Transverse colon (tissue), 4 donors: ENCODE results near the gene ZNF594. TPM values are rescaled to one million over a fixed set of nuclear protein-coding genes. Genes with fewer than 3 reads are reported as not detected.

Experiments used
- DNase-seq: peaks from one replicate; pipeline ENCODE4 v3.0.0-alpha.2; 2019
- H3K27ac ChIP-seq, 4 donors: fragments of 200-600 bp; sonication (generic); 2 replicates each; pipeline ENCODE4 v1.5.1; 2016 to 2018; ENCODE audit warnings: inconsistent platforms in 4 of 4
- H3K27me3 ChIP-seq: fragments of 200-600 bp; sonication (generic); 2 replicates; pipeline ENCODE4 v1.5.1; 2017; ENCODE audit warnings: inconsistent platforms
- H3K36me3 ChIP-seq, 4 donors: fragments of 200-600 bp; sonication (generic); 2 replicates each; pipeline ENCODE4 v1.5.1; 2017 to 2019; ENCODE audit warnings: inconsistent platforms in 4 of 4
- H3K4me1 ChIP-seq, 4 donors: fragments of 200-600 bp; sonication (generic); 2 replicates each; pipeline ENCODE4 v1.5.1; 2017 to 2020; ENCODE audit warnings: inconsistent platforms in 4 of 4
- H3K4me3 ChIP-seq, 4 donors: fragments of 200-600 bp; sonication (generic); 1 replicate in 1 of 4; 2 replicates in 3 of 4; pipeline versions ENCODE4 v1.5.1 to v1.6.1; 2017 to 2019; ENCODE audit warnings: inconsistent platforms in 4 of 4
- H3K9me3 ChIP-seq, 2 donors: fragments of 200-600 bp; sonication (generic); 2 replicates each; pipeline ENCODE4 v1.5.1; 2017 to 2019; ENCODE audit warnings: inconsistent platforms in 2 of 2
- CTCF ChIP-seq, 5 experiments: fragments of 200-600 bp in 3 of 5; fragments of 450-650 bp in 2 of 5; sonication (generic) in 3 of 5; IDR thresholded peaks; 1 replicate in 2 of 5; 2 replicates in 3 of 5; pipeline ENCODE4 v1.5.1; 2016 to 2017; ENCODE audit warnings: antibody characterized with exemption in 5 of 5, inconsistent platforms in 3 of 5, mild to moderate bottlenecking in 2 of 5, moderate library complexity in 1 of 5
- EP300 ChIP-seq: sonication (generic); formaldehyde crosslinking; IDR thresholded peaks from one replicate; pipeline ENCODE4 v1.6.1; 2017; ENCODE audit warnings: antibody characterized with exemption, low read depth
- POLR2A ChIP-seq: fragments of 450-650 bp; IDR thresholded peaks from one replicate; pipeline ENCODE4 v1.6.1; 2016; ENCODE audit warnings: antibody characterized with exemption, mild to moderate bottlenecking, moderate library complexity
- POLR2AphosphoS5 ChIP-seq, 3 donors: sonication (generic); formaldehyde crosslinking; IDR thresholded peaks; one replicate each; pipeline ENCODE4 v1.6.1; 2016; ENCODE audit warnings: antibody characterized with exemption in 3 of 3
- WGBS, 2 donors: methylation state at CpG; one replicate each; pipeline ENCODE4 v1.1.5; 2018; ENCODE audit warnings: low coverage in 1 of 2; 5-methylcytosine and 5-hydroxymethylcytosine counted together
- in situ Hi-C, 4 donors: fragments of 200-750 bp; cut with MboI; loops; one replicate each; pipeline versions ENCODE4 v1.15.0 to v1.15.1; 2017; ENCODE audit warnings: low sequenced_read_pairs in 3 of 4, low pct_ligation_motif_present in 1 of 4, low pct_unique_long_range_greater_than_20kb in 1 of 4
- intact Hi-C: fragments of 100-400 bp; cut with DNase I; formaldehyde crosslinking; loops from one replicate; pipeline ENCODE4 v1.15.1; 2023; ENCODE audit warnings: low total_unique reads
- total RNA-seq, 4 donors: library from RNA; depleted of rRNA; stranded (reverse); fragments of >200 nt; gene quantifications; one replicate each; pipeline ENCODE4 v1.1.0, GENCODE V29; 2016

ZNF594 gene
- total RNA-seq, 4 donors from 2014 or later: 1.5 to 17.0 (median 4.5) TPM

DNA sequence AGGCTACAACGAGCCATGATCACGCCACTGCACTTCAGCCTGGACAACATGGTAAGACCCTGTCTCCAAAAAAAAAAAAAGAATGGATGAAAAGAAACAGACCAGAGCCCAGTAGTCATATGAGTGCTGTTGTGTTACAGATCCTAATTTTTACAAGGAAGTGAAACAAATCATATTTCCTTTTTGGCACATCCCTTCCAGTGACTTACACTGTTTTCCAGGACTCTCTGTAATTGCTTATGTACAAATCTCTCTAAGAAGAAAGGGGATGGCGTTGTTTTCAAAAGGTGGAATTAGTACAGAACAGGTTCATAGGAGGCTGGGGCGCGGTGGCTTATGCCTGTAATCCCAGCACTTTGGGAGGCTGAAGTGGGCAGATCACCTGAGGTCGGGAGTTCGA lies 19.8 kb upstream of the ZNF594 start:
- H3K4me1 ChIP-seq: no peaks in the 10 kb centered on the region
- intact Hi-C loops (no loop called here), in situ Hi-C loops (no loop called here)
- H3K36me3 ChIP-seq: no peaks in the 10 kb centered on the region
- no peaks in the 10 kb centered on the region for H3K27me3 ChIP-seq
- H3K4me3 ChIP-seq: no peak overlapping the region
- 89 to 100% methylated on average over 2 to 7 of the region's 7 CpGs for WGBS, 2 donors
- no peaks in the 10 kb centered on the region for H3K9me3 ChIP-seq
- TF ChIP-seq EP300 (no peak), POLR2AphosphoS5 (IDR thresholded peaks at IDR 0.05) (no peak), POLR2A (no peak), CTCF (IDR thresholded peaks at IDR 0.05) (no peak)
- no peak for DNase-seq
- peak overlapping the region; percentile 2 to 63 (median 20) for H3K27ac ChIP-seq

- intact Hi-C loops: no loop called here
- peak overlapping the region; percentile 10 to 63 (median 40) for H3K27ac ChIP-seq
Measured at GRCh38 chr17:5210614-5211252, 19.1 kb upstream of the ZNF594 start.

GRCh38 chr17:5210091-5210490 lies 18.4 kb upstream of the ZNF594 start:
- Histone ChIP-seq H3K9me3 (no peaks in the 10 kb centered on the region), H3K4me3 (no peak overlapping the region), H3K36me3 (no peaks in the 10 kb centered on the region), H3K27me3 (no peaks in the 10 kb centered on the region), H3K27ac (peak overlapping the region in 2 of 4 donors; percentile 48 to 63), H3K4me1 (no peaks in the 10 kb centered on the region)
- DNase-seq: no peak
- 83% methylated on average over 5 of the region's 5 CpGs; no CpG with 5 or more reads in 1 of the 2 donors for WGBS, 2 donors
- intact Hi-C loops (no loop called here), in situ Hi-C loops (no loop called here)
- no peak for TF ChIP-seq POLR2A
- TF ChIP-seq CTCF (IDR thresholded peaks at IDR 0.05): no peak
- TF ChIP-seq POLR2AphosphoS5 (IDR thresholded peaks at IDR 0.05): no peak
- no peak for TF ChIP-seq EP300

More at GRCh38 chr17:5210614-5211252, 19.1 kb upstream of the ZNF594 start:
- TF ChIP-seq POLR2A (no peak), CTCF (IDR thresholded peaks at IDR 0.05) (no peak), EP300 (no peak), POLR2AphosphoS5 (IDR thresholded peaks at IDR 0.05) (no peak)
- WGBS, 2 donors: 78 to 91% methylated on average over 7 to 8 of the region's 8 CpGs
- H3K9me3 ChIP-seq: no peaks in the 10 kb centered on the region
- DNase-seq: no peak
- H3K27me3 ChIP-seq: no peaks in the 10 kb centered on the region
- H3K4me3 ChIP-seq: no peak overlapping the region
- no peaks in the 10 kb centered on the region for H3K36me3 ChIP-seq
- H3K4me1 ChIP-seq: no peaks in the 10 kb centered on the region
- in situ Hi-C loops: no loop called here

DNA sequence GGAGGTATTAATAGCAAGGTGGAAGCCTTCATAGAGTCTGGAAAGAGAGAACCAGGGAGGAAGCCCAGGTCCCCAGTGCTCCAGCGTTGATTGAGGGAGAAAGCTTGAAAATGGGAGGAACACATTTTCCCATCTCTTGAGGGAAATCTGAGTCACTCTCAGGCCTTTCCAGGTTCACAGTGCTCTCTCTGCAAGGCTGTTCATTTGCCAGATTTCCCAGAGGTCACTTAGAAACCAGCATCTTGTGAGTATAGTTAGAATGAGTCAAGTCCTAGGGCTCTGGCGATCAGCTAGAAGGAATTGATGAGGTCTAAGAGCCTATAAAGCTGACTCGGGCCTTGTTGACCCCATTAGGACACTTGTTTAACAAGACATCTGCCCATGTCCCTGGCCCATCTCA lies 17.7 kb upstream of the ZNF594 start:
- H3K27me3 ChIP-seq: no peaks in the 10 kb centered on the region
- no peak for TF ChIP-seq CTCF (IDR thresholded peaks at IDR 0.05)
- TF ChIP-seq EP300: no peak
- no peak for TF ChIP-seq POLR2A
- no peak for TF ChIP-seq POLR2AphosphoS5 (IDR thresholded peaks at IDR 0.05)
- WGBS, 2 donors: 80 to 83% methylated on average over 1 to 3 of the region's 3 CpGs
- H3K36me3 ChIP-seq: no peaks in the 10 kb centered on the region
- H3K27ac ChIP-seq: no peak overlapping the region
- intact Hi-C loops: no loop called here
- no peaks in the 10 kb centered on the region for H3K9me3 ChIP-seq
- no peaks in the 10 kb centered on the region for H3K4me1 ChIP-seq
- in situ Hi-C loops: no loop called here
- no peak overlapping the region for H3K4me3 ChIP-seq
- no peak for DNase-seq
